DLD1 (cell line): ENCODE data around the gene ZNF81.
"Not testable (repeated sequence)": the region's sequence is repeated elsewhere in the genome, so short reads cannot be mapped to it uniquely, and the experiment has no call there.

ENCODE experiments used
- in situ Hi-C: cut with HindIII; loops from 2 replicates; pipeline ENCODE4 v1.10.0; 2017; ENCODE audit warnings: low sequenced_read_pairs

Gene ZNF81

GRCh38 chrX:47843363-47843762 lies 6.7 kb downstream of the ZNF81 start:
- in situ Hi-C loops, result no loop called here

GRCh38 chrX:47844117-47844516 lies 7.4 kb downstream of the ZNF81 start:
- in situ Hi-C loops, result no loop called here

- in situ Hi-C loops, result no loop called here
Observed at GRCh38 chrX:47846040-47846439, 9.3 kb downstream of the ZNF81 start.

GRCh38 chrX:47849778-47850177 lies 13.1 kb downstream of the ZNF81 start:
- in situ Hi-C loops, result no loop called here

GRCh38 chrX:47850389-47850788 lies 13.7 kb downstream of the ZNF81 start:
- in situ Hi-C loops, result not testable (repeated sequence)

- in situ Hi-C loops, result no loop called here
Observed at GRCh38 chrX:47850901-47851300, 14.2 kb downstream of the ZNF81 start.

GRCh38 chrX:47854474-47854873 lies 17.8 kb downstream of the ZNF81 start:
- in situ Hi-C loops, result no loop called here

GRCh38 chrX:47859686-47860085 lies 23.0 kb downstream of the ZNF81 start:
- in situ Hi-C loops, result no loop called here

GRCh38 chrX:47862680-47863079 lies 26.0 kb downstream of the ZNF81 start:
- in situ Hi-C loops, result no loop called here

- in situ Hi-C loops, result no loop called here
Observed at GRCh38 chrX:47863187-47863586, 26.5 kb downstream of the ZNF81 start.

- in situ Hi-C loops, result no loop called here
Observed at GRCh38 chrX:47864300-47864699, 27.6 kb downstream of the ZNF81 start.

GRCh38 chrX:47864785-47865184 lies 28.1 kb downstream of the ZNF81 start:
- in situ Hi-C loops, result no loop called here

GRCh38 chrX:47873123-47873522 lies 36.4 kb downstream of the ZNF81 start:
- in situ Hi-C loops, result no loop called here

- in situ Hi-C loops, result no loop called here
Observed at GRCh38 chrX:47877327-47877726, 40.6 kb downstream of the ZNF81 start.

GRCh38 chrX:47878198-47878597 lies 41.5 kb downstream of the ZNF81 start:
- in situ Hi-C loops, result no loop called here

GRCh38 chrX:47879463-47879862 lies 42.8 kb downstream of the ZNF81 start:
- in situ Hi-C loops, result no loop called here

GRCh38 chrX:47880927-47881326 lies 44.2 kb downstream of the ZNF81 start:
- in situ Hi-C loops, result no loop called here

GRCh38 chrX:47885501-47885900 lies 48.8 kb downstream of the ZNF81 start:
- in situ Hi-C loops, result no loop called here

- in situ Hi-C loops, result no loop called here
Observed at GRCh38 chrX:47898024-47898423, 61.3 kb downstream of the ZNF81 start.

GRCh38 chrX:47900833-47901232 lies 64.1 kb downstream of the ZNF81 start:
- in situ Hi-C loops, result no loop called here

- in situ Hi-C loops, result no loop called here
Observed at GRCh38 chrX:47902161-47902560, 65.5 kb downstream of the ZNF81 start.

- in situ Hi-C loops, result no loop called here
Observed at GRCh38 chrX:47915886-47916493, 79.3 kb downstream of the ZNF81 start.

- in situ Hi-C loops, result no loop called here
Observed at GRCh38 chrX:47918274-47918673, 81.6 kb downstream of the ZNF81 start.
